WTC11 (cell line): ENCODE measurements around the gene TUBB. TPM values are rescaled to one million over a fixed set of nuclear protein-coding genes. Genes with fewer than 3 reads are reported as not detected.

Experiments
- ATAC-seq: fragments of 200-7000 bp; cut with Tn5 transposase; 2 replicates; pipeline ENCODE4 v1.10.0; 2021; ENCODE audit warnings: mild to moderate bottlenecking, moderate library complexity
- CTCF ChIA-PET: fragments of 300-600 bp; sonication (Branson Sonifier 250); formaldehyde crosslinking; loops from one replicate; lab custom pipeline; 2021; ENCODE audit warnings: antibody characterized with exemption; lab: Charles Lee
- POLR2A ChIA-PET: fragments of 350-600 bp; sonication (Branson Sonifier 250); formaldehyde crosslinking; loops from one replicate; lab custom pipeline; 2021; ENCODE audit warnings: antibody characterized with exemption; lab: Charles Lee
- DNase-seq: peaks from one replicate; pipeline ENCODE4 v3.0.0; 2021; ENCODE audit warnings: low spot score
- H3K27ac Mint-ChIP-seq: 2 replicates; pipeline ENCODE4 v1.8.0; 2021; ENCODE audit warnings: mixed read lengths
- H3K27me3 Mint-ChIP-seq: 2 replicates; pipeline ENCODE4 v1.8.0; 2021; ENCODE audit warnings: low read depth, mild to moderate bottlenecking, moderate library complexity, mixed read lengths
- H3K36me3 Mint-ChIP-seq: 2 replicates; pipeline ENCODE4 v1.8.0; 2021; ENCODE audit warnings: mixed read lengths
- H3K4me1 Mint-ChIP-seq: 2 replicates; pipeline ENCODE4 v1.8.0; 2022; ENCODE audit warnings: mixed read lengths
- H3K4me3 Mint-ChIP-seq: 2 replicates; pipeline ENCODE4 v1.8.0; 2021; ENCODE audit warnings: mild to moderate bottlenecking, moderate library complexity, mixed read lengths
- H3K9me3 Mint-ChIP-seq: 2 replicates; pipeline ENCODE4 v1.8.0; 2021; ENCODE audit warnings: mixed read lengths
- AR ChIP-seq: fragments of 250-450 bp; sonication (Bioruptor Pico); IDR thresholded peaks from 2 replicates; pipeline ENCODE4 v1.9.0; 2021; ENCODE audit warnings: mild to moderate bottlenecking
- ARID4B ChIP-seq: sonication (generic); formaldehyde crosslinking; IDR thresholded peaks from 2 replicates; pipeline ENCODE4 v1.8.0; 2023; ENCODE audit warnings: missing genetic modification reagents, mild to moderate bottlenecking, borderline replicate concordance
- CDX4 ChIP-seq: fragments of 250-450 bp; sonication (Bioruptor Pico); IDR thresholded peaks from 2 replicates; pipeline ENCODE4 v1.9.0; 2021; ENCODE audit warnings: moderate library complexity, mild to moderate bottlenecking, inconsistent platforms, borderline replicate concordance
- E2F4 ChIP-seq: sonication (generic); formaldehyde crosslinking; IDR thresholded peaks from 2 replicates; pipeline ENCODE4 v1.8.1; 2022; ENCODE audit warnings: low read depth, mild to moderate bottlenecking, moderate library complexity, missing genetic modification reagents, borderline replicate concordance
- MAX ChIP-seq: sonication (generic); formaldehyde crosslinking; IDR thresholded peaks from 2 replicates; pipeline ENCODE4 v1.8.0; 2022; ENCODE audit warnings: mild to moderate bottlenecking, missing genetic modification reagents
- PRDM15 ChIP-seq: sonication (generic); formaldehyde crosslinking; IDR thresholded peaks from 2 replicates; pipeline ENCODE4 v1.8.0; 2022; ENCODE audit warnings: missing genetic modification reagents
- SMAD3 ChIP-seq: sonication (generic); formaldehyde crosslinking; IDR thresholded peaks from 2 replicates; pipeline ENCODE4 v1.8.0; 2022; ENCODE audit warnings: missing genetic modification reagents, mild to moderate bottlenecking, borderline replicate concordance
- TEAD1 ChIP-seq: sonication (generic); formaldehyde crosslinking; IDR thresholded peaks from 2 replicates; pipeline ENCODE4 v1.8.0; 2022; ENCODE audit warnings: mild to moderate bottlenecking, missing genetic modification reagents
- total RNA-seq: library from RNA; stranded (reverse); gene quantifications from 3 replicates; pipeline ENCODE4 v1.2.3, GENCODE V29; 2021

TUBB gene
- total RNA-seq, 1 experiment from 2014 or later, result 1,503 TPM

GRCh38 chr6:30741789-30742315, 21.7 kb downstream of the TUBB start:
- DNase-seq, result no peak
- H3K27me3 Mint-ChIP-seq, result peaks cover 5% of the 10 kb centered on the region; the same call in 1 of the 2 replicates
- H3K36me3 Mint-ChIP-seq, result peaks cover 54% of the 10 kb centered on the region
- H3K4me1 Mint-ChIP-seq, result peaks cover 25% of the 10 kb centered on the region
- ChIA-PET CTCF (interaction anchor here (0.6 to 2.8 kb wide), 6 partner anchors 11 to 88 kb away, joined by 3 to 13 read pairs (median 4); no protein-coding TSS in a partner anchor), POLR2A (interaction anchor here (0.6 to 0.8 kb wide), 3 partner anchors 10 to 127 kb away, joined by 5 read pairs; no protein-coding TSS in a partner anchor)
- no peaks in the 10 kb centered on the region for H3K9me3 Mint-ChIP-seq
- TF ChIP-seq TEAD1 (CRISPR knock-in tag) (no peak), PRDM15 (CRISPR knock-in tag) (0 out of 2 replicates have a peak, but pooled peaks have one; percentile 11), SMAD3 (CRISPR knock-in tag) (no peak), ARID4B (CRISPR knock-in tag) (0 out of 2 replicates have a peak, but pooled peaks have one; percentile 39), MAX (CRISPR knock-in tag) (peak; percentile 17; the same call in 1 of the 2 replicates), CDX4 (CRISPR knock-in tag) (0 out of 2 replicates have a peak, but pooled peaks have one; percentile 5), AR (no peak), E2F4 (CRISPR knock-in tag) (no peak)
- peak overlapping the region; percentile 98 for H3K4me3 Mint-ChIP-seq
- no peak for ATAC-seq
- H3K27ac Mint-ChIP-seq, result peak overlapping the region; percentile 89
